Measurements from ENCODE around the gene PCDH9. TPM values are rescaled to one million over a fixed set of nuclear protein-coding genes. Genes with fewer than 3 reads are reported as not detected.

Gene PCDH9
- total and polyA plus RNA-seq, 10 of the 15 experiments (the other 5 are each of a cell fraction or from before 2014, with no cell fraction given) = 0.02 to 2.3 (median 0.05) TPM; not detected in 1

- no peak for TF ChIP-seq ZBTB11 (CRISPR knock-in tag; IDR thresholded peaks at IDR 0.05)
- TF ChIP-seq STAT1 (conservative IDR thresholded peaks at IDR 0.05) = no peak
- TF ChIP-seq ZNF687 (IDR thresholded peaks at IDR 0.05) = no peak
- TF ChIP-seq, protein P1, sequence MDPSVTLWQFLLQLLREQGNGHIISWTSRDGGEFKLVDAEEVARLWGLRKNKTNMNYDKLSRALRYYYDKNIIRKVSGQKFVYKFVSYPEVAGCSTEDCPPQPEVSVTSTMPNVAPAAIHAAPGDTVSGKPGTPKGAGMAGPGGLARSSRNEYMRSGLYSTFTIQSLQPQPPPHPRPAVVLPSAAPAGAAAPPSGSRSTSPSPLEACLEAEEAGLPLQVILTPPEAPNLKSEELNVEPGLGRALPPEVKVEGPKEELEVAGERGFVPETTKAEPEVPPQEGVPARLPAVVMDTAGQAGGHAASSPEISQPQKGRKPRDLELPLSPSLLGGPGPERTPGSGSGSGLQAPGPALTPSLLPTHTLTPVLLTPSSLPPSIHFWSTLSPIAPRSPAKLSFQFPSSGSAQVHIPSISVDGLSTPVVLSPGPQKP (IDR thresholded peaks at IDR 0.05; ENCODE audit: low read depth, low read length) = no peak
- no peak for TF ChIP-seq CHD2 (IDR thresholded peaks at IDR 0.05; ENCODE audit: borderline replicate concordance, low read depth, low read length)
- no peak for TF ChIP-seq RBBP5 (conservative IDR thresholded peaks at IDR 0.05)
- TF ChIP-seq CTCF (IDR thresholded peaks at IDR 0.05 in 2 of 3, conservative IDR thresholded peaks at IDR 0.05 in 1 of 3; ENCODE audit: control insufficient read depth in 2 of 3, extremely low read depth in 1 of 3, insufficient read depth in 1 of 3, low read depth in 3 of 3, low read length in 3 of 3) = no peak
- Histone ChIP-seq H3K27me3 (replicated peaks in 1 of 2; ENCODE audit: control insufficient read depth in 2 of 2, insufficient read depth in 2 of 2, low read length in 1 of 2) (no peaks in the 10 kb centered on the region), H3K4me2 (ENCODE audit: control insufficient read depth, insufficient read depth) (no peak overlapping the region), H3K36me3 (ENCODE audit: control insufficient read depth in 2 of 2, insufficient read depth in 2 of 2, low read length in 1 of 2) (no peaks in the 10 kb centered on the region), H4K20me1 (ENCODE audit: control insufficient read depth, insufficient read depth) (no peaks in the 10 kb centered on the region), H3K9me3 (replicated peaks; ENCODE audit: control insufficient read depth, insufficient read depth, low read length) (no peaks in the 10 kb centered on the region), H3K9ac (ENCODE audit: control insufficient read depth, insufficient read depth, low read length) (no peak overlapping the region), H3K79me2 (ENCODE audit: control insufficient read depth, insufficient read depth, low read length) (no peaks in the 10 kb centered on the region), H3K27ac (ENCODE audit: control insufficient read depth, insufficient read depth) (no peak overlapping the region), H3K4me1 (ENCODE audit: control insufficient read depth, insufficient read depth, low read length) (no peaks in the 10 kb centered on the region), H2AFZ (ENCODE audit: control insufficient read depth, low read depth, low read length) (no peak overlapping the region), H3K4me3 (no peak overlapping the region)
- POLR2A ChIA-PET = no interaction called here
- CTCF ChIA-PET = no interaction called here
- no peak for ATAC-seq
- DNase-seq (ENCODE audit: low read depth, low spot score) = no peak
- 17% methylated on average over 5 of the region's 5 CpGs for WGBS (ENCODE audit: insufficient coverage, insufficient replicate concordance, low lambda C conversion rate, missing lambda C conversion rate)
- no peak for FAIRE-seq
- BruUV-seq (replicated peaks) = no TSS peak
- RAD21 ChIA-PET (ENCODE audit: unreplicated experiment) = no interaction called here
- SMC1A ChIA-PET (ENCODE audit: uncharacterized antibody, unreplicated experiment) = no interaction called here
- in situ Hi-C loops (cut with MboI) (no loop called here), intact Hi-C loops (cut with micrococcal nuclease; ENCODE audit: unreplicated experiment) (no loop called here)
Measured at GRCh38 chr13:66803013-66803807, 426.9 kb downstream of the PCDH9 start.
